AG08395 (cell line): ENCODE data around the gene PIK3C3.
"Not testable (repeated sequence)": the region's sequence is repeated elsewhere in the genome, so short reads cannot be mapped to it uniquely, and the experiment has no call there.

Source experiments
- DNase-seq: peaks from one replicate; pipeline ENCODE4 v3.0.0; 2012; ENCODE audit warnings: mixed read lengths, low spot score

Gene PIK3C3

DNA sequence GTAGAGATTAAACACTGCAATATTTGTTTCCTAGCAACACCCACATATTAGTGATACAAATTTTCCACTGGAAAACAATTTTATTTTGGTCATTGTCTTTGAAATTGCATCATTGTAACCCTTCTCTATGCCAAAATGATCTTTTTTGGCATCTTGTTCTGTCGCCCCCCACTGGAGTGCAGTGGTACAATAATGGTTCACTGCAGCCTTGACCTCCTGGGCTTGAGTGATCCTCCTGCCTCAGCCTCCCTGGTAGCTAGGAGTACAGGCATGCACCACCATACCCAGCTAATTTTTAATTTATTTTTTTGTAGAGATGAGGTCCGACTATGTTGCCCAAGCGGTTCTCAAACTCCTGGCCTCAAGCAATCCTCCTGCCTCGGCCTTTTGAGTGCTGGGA, 117.4 kb downstream of the PIK3C3 start:
- no peak for DNase-seq

DNA sequence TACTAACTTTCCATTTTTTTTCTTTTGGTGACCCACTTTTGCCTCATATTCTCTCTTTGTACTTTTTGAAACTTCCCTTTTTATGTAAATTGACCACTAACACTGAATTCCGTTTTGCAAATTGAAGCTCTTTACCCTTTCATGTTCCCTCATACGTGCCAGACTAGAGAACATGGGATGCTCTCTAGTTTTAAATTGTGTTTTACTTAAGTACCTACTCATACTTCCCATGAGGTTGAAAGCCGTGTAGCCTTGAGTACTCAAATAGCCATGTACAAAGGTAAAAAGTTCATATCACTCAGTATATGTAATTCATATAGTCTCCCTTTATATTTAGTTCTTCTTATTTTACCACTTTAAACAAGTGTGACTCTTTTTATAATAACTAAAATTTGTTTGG, 119.7 kb downstream of the PIK3C3 start:
- DNase-seq = no peak

DNA sequence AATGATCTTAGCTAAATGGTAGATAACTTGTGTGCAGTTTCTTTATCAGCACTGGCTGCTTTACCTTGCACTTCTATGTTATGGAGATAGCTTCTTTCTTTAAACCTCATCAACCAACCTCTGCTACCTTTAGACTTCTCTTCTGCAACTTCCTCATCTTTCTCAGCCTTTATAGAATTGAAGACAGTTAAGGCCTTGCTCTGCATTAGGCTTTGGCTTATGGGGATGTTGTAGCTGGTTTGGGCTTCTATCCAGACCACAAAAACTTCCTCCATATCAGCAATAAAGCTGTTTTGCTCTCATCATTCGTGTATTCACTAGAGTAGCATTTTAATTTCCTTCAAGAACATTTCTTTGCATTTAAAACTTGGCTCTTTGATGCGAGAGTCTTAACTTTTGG, 123.7 kb downstream of the PIK3C3 start:
- no peak for DNase-seq

DNA sequence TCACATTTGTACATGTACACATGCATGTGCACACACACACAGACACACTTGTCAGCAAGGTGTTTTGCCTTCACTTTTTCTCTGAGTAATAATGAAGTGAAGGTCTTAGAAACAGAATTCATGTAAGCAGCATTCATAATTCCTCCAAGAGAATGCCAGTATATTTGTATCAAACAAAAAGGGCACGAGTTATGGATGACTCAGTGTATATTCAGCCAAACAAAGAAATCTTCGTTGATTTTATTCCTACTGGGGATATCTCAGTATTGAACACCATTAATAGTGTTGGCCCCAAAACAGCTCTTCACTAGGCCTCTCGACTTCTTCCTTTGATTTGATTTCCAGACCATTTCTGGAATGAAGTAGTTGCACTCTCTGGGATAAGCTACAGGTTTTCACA, 125.3 kb downstream of the PIK3C3 start:
- no peak for DNase-seq

DNA sequence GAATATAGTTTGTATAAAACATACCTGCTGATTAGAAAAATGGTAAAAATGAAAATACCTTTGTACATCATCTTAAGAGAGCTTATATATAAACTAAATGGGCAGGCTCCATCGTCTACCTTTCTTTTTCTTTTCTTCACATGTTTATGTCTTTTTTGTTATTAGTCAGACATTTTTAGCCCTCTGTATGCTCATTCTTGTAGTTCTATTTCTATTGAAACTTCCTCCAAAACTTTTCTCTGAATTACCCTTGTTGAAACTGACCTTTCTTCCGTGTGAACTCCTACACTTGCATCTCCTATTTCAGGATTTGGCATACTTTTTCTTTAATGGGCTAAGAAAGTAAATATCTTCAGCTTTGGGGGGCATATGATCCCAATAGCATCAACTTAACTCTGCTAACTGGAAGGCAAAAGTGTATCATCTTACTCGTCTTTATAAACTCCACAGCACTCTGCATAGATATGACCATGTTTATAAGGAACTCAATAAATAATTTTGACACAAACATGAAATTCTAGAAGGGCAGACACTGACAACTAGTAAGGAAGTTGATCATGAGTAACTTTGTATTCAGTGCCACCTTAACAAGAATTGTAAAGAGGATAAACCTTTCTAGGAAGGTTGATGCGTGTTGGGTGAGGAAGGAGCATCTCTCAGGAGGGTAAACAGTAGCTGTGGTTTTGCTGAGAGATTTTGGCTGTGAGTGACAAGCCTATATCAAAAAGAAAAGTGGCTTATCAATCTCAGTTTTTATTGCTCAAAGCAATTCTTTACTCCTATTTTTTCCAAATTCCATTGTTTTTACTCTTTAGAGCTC, 127.6 kb downstream of the PIK3C3 start:
- DNase-seq = no peak

DNA sequence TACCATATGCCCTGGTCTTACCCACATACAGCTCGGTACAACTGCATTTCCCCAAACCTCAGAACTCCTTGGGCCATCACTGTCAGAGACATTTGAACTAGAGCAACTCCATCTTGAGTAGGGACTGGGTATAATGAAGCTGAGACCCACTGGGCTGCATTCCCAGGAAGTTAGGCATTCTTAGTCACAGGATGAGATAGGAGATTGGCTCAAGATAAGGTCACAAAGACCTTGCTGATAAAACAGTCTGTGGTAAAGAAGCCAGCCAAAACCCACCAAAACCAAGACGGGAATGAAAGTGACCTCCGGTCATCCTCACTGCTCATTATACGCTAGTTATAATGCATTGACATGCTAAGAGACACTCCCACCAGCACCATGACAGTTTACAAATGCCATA, 131.3 kb downstream of the PIK3C3 start:
- DNase-seq = no peak

DNA sequence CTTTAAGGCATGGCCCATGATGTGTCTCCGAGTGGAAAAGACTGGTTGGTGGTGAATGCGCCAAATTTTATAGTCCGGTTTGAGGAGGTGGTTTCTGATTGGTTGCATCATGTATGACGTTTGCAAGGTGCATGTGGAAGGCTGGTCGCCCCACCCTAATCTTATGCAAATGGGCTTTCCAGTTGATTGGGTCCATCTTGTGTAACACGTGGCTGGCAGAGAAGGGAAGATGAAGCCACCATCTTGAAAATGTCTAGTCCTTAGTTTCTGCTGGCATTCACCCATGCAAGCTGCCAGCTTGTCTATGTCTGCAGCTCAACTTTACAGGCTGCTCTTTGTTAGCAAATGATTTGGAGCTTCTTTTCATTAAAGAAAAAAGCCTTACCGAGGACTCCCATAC, 132.2 kb downstream of the PIK3C3 start:
- DNase-seq = no peak

DNA sequence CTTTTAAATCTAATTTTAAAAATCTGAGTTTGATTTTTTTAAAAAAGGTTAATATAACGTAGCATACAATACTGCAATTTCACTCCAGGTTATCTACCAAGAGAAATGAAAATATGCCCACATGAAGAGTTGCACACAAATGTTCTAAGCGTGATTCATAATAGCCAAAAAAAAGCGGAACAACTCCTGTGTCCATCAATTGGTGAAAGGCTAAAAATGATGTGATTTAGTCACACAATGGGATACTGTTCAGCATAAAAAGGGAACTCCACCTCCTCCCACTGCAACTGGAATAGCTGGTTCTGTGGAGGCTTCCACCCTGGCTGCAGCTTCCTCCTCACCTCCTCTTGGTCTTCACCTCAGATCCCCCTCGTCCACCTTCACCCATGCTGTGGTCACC, 132.8 kb downstream of the PIK3C3 start:
- DNase-seq = no peak

DNA sequence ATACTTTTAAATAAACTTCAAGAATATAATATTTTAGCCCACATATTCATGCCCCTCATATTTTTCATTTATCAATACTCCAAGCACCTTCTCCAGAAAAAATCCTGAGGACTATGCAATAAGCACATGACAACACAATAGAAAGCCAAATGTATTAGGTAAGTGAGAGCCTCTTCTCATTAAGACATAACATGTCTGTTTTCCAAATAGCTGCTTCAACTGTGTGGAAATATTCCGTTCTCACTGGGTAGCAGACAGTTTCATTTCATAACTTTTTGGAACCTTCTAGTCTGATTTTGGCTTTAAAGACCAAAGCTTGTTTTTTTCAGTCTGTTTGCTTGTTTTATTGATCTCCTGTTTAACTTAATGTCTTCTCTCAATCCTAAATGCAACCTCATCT, 137.8 kb downstream of the PIK3C3 start:
- DNase-seq = no peak

DNA sequence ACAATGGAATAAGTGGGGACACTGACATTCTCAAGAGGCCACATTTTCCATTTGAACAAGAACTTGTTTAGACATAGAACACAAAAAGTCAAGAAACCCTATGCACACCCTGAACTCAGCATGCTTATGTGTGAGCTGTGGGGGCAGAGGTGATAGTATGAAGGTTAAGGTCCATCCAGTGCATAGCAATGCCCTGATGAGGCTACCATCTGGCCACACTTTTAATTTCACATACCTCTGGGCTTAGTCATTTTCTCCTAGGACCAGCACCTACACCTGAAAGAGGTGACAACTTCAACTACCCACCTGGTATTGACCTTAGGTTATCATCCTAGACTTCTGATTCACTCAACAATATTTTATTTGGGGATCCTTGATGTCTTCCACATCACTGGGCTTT, 139.8 kb downstream of the PIK3C3 start:
- no peak for DNase-seq

DNA sequence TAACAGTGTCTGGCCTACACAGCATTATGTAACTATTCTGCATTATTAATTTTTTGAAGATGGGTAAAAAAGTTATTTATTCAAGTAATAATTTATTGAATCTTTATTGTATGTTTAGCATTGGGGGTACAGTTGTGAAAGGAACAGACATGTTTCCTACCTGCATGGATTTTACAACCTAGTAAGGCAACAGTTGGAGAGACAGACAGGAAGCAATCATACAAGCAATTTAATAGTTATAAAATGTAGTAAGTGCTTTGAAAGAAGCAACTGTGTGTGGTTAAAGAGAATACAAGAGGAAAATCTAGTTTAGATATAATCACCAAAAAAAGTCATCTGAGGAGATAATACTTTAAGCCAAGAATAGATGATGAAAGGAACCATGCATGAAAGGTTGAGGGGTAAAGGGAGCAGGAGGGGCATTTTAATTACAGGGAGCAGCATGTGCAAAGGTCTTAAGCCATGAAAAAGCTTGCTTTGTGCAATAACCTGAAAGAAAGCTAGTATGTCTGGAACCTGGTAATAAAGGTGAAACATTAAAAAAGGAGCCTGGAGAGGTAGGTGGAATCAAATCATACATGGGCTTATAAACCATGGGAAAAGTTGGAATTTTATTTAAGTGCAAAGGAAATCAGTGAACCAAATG, 140.8 kb downstream of the PIK3C3 start:
- DNase-seq = no peak

DNA sequence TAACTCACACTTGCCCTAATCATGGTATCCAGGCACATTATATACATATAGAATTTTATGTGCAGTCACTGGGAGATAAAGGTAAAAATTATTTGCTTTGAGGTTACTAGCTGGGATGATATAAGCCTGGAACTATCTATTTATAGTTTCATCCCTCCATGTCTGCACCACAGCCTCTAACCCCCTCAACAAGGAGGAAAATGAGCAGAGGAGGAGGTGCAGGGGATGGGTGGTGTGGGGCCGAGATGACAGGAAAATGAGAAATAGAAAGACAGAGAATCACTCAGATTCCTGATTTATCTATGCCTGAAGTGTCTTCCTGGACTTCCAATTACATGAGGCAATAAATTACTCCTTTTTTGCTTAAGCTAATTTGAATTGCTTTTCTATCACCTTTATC, 145.2 kb downstream of the PIK3C3 start:
- DNase-seq = no peak

DNA sequence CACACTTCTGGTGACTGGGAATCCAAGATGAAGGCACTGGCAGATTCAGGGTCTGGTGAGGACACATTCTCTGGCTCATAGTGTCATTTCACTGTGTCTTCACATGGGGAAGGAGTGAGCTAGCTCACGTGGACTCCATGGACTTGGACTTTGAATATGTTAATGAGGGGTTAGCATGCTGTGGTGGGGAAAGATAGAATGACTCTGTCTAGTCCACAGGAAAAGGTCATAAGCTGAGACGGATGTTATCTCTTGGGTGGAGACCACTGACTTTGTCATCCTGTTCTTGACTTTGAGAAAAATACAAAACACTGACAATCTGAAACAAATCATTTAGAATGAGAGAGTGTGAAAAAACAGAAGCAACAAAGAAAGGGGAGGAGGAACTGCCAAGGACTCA, 145.9 kb downstream of the PIK3C3 start:
- no peak for DNase-seq

DNA sequence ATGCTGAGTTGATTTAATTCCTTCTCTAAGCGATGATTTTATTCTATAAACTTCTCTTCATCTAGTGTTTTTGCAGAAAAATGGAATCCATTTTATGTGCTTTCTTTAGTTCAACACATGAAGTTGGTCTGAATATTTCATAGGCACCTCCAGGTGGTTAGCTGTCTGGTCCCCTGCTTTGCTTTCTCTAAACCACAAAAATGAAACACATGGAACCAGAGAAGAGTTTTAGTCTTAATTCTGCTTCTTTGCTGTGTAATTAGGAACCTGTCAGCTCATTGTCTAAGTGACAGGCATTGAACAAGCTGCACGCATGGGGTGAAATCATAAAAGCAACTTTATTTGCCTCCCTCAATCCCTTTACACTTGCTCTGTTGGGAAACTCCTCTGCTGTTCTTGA, 150.4 kb downstream of the PIK3C3 start:
- no peak for DNase-seq

DNA sequence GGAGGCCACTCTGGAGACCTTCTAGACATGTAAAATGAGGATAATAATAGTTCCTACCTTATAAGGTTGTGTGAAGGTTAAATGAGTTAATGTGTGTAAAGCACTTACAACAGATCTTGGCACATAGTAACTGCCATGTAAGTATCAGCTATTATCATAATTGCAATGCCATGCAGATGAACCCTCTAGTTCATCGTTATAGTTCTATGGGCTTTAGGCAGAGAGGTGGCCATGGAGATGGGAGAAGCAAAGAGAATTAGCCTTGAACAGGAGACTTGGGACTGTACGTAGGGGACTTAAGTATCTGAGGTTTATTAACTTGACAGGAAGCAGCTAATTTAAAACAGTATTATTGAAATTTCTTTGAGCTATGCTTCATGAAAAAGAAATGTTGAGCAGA, 151.8 kb downstream of the PIK3C3 start:
- no peak for DNase-seq

DNA sequence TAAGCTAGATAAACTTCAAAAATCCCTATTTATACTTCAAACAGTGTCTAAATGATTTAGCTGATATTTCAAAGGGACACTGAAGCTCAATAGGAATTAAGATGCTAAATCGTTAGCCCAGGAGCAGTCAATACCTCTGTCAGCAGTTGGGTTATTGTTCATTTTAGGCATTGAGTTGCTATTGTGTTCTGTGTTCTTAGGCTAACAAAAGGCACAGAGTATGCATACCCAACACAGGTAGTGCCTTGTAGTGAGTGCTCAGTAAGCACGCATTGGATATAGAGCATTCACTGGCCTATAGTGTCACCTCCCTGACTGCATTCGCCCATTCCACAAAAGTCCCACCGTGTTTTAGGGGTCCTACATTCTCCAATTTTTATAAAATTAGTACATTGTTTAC, 152.3 kb downstream of the PIK3C3 start:
- no peak for DNase-seq

DNA sequence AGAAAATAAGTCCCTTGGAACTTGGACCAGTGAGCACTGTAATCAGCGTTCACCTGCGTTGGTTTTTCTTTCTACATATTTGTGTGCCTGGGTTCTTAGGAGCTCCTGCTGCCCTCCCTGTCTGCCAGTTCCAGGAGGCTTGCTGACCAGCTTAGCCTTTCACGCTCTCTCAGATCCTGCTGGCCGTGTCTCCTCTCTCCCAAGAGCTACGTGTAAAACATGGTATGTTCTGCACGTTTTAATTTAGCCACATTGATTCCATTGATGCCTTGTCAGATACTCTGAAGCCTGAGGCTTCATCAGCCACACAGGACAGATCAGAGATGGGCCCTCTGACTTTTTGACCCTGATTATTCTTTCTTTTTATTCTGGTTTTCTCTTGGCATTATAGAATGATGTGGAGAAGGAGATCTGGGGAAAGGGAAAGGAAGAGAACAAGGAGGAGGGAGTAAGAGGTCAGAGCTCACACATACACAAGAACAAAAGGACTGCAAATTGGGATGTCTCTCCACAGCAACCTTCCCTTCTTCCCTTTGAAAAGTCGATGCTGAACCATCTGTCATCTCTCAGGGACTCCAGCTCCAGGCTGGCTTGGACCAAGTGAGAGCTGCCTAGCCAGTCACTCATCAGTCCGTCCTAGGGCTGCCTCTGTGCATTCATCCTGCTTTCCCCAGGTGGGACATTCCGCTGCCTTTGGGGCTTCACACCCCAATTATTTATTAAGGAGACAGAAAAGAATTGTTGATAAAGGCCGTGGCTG, 152.8 kb downstream of the PIK3C3 start:
- no peak for DNase-seq

DNA sequence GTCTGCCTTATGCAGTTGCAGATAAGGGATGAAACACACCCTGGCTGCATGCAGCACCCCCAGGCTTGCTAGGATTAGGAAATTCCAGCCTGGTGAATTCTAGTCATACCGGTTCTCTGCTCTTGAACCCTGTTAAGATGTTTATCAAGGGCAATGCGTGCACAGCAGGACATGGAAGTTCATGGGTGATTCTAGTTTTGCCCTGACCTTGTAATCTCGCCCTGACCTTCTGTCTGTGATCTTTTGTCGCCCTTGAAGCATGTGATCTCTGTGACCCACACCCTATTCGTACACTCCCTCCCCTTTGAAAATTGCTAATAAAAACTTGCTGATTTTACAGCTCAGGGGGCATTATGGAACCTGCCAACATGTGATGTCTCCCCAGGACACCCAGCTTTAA, 157.1 kb downstream of the PIK3C3 start:
- DNase-seq = not testable (repeated sequence)

DNA sequence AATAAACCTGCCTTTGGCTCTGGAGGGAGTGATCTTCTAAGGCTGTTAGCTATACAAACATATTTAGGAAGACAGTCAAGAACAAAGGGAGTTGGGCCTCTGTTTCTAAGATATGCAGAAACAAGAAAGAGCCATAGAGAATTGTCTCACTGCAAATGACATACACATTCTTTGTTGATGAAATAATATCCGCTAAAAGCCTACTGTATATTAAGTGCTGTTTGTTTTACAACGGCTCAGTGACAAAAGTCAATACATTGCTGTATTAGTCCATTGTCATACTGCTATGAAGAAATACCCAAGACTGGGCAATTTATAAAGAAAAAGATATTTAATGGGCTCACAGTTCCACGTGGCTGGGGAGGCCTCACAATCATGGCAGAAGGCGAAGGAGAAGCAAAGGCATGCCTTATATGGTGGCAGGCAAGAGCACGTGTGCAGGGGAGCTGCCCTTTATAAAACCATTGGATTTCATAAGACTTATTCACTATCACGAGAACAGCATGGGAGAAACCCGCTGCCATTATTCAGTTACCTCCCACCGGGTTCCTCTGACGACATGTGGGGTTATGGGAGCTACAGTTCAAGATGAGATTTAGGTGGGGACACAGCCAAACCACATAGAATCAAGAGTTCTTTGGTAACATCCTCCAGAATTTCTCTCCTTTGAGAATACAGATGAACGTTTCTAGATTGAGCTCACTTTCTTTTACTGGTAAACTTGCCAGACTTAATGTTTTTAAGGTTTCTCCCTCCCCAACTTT, 157.8 kb downstream of the PIK3C3 start:
- no peak for DNase-seq

DNA sequence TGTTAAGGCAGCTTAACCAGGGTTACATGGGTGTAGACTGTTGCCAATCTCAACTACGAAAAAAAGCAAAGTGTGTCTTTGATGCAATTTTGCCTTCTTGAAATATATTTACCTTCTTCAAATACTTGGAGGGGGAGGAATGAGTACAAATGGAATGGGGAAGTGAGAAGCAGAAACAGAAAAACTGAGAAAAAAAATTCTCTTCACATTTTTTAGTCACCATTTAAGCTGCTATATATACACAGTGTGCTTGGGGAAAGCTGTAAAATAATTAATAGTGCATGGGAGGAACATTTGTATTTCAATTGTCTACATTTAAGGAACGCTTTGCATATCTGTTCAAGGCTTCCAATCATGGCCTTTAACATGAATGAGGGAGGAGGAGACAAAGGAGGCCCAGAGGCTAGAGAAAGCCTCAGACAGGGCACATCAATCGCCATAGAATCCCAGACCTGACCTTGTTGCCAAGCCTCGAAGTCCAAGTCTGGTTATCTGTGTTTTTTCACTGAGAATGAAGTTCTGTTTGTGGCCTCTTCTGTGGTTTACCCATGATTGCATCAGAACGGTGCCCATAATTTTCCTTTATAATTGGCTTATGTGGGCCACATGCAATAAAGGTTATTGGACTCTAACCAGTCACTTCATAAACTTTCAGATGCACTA, 158.6 kb downstream of the PIK3C3 start:
- peak; percentile 14 for DNase-seq

DNA sequence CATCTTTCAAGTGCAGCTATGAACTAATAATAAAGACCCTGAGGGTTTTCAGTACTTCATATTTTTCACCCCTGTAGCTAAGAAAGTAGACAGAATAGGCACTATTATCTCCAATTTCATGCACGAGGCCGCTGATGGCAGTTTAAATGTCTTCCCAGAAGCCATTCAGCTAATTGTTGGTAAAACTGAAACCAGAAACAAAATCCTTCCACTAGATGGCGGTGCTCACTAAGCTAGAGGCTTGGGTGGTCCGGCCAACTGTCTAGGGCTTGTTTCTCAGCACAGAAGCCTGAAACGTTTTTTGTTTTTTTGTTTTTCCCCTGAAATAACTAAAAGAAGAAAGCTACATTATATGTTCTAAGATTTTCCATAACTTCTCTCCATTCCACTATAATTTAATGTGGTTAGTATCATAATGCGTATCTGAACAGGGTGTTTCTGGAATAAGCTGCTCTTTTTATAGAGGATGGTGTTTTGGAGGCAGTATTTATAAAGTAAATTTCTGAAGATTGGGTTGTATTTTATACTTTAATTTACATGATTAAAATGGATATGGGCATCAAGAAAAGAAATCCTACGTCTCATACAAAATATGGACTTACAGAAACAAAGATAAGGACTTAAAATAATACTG, 159.4 kb downstream of the PIK3C3 start:
- peak; percentile 61 for DNase-seq
